GM18907 (cell line): ENCODE data around the gene AUP1.
A peak's percentile ranks its signal among the peaks of the same experiment; 100 is the strongest.

Experiments
- ATAC-seq: cut with Tn5 transposase; IDR thresholded peaks from one replicate; pipeline ENCODE4 v1.9.1; 2021; ENCODE audit warnings: mild to moderate bottlenecking, moderate library complexity; ENCODE audit not compliant: unreplicated experiment

Gene AUP1

GRCh38 chr2:74558284-74559230, 29.1 kb upstream of the AUP1 start:
- ATAC-seq, result no peak

- no peak for ATAC-seq
Observed at GRCh38 chr2:74556831-74557370, 27.4 kb upstream of the AUP1 start.

- no peak for ATAC-seq
Observed at GRCh38 chr2:74556159-74556558, 26.7 kb upstream of the AUP1 start.

GRCh38 chr2:74555610-74556103, 26.2 kb upstream of the AUP1 start:
- ATAC-seq, result no peak

GRCh38 chr2:74554820-74555531, 25.5 kb upstream of the AUP1 start:
- peak; percentile 43 for ATAC-seq

GRCh38 chr2:74553892-74554819, 24.6 kb upstream of the AUP1 start, which contains the start of the genes DOK1 and LOXL3:
Gene DOK1 (plus strand): TSS chr2:74554720. CDS start chr2:74554755, 35 bp downstream.
Gene LOXL3 (minus strand): TSS chr2:74553942. CDS start chr2:74552634, 1,308 bp downstream.
- ATAC-seq, result peak; percentile 61

- ATAC-seq, result peak; percentile 25
Observed at GRCh38 chr2:74552914-74553811, 23.7 kb upstream of the AUP1 start.

GRCh38 chr2:74551942-74552913, 22.7 kb upstream of the AUP1 start:
- peak; percentile 25 for ATAC-seq

GRCh38 chr2:74551530-74551929, 22.0 kb upstream of the AUP1 start:
- no peak for ATAC-seq

- ATAC-seq, result no peak
Observed at GRCh38 chr2:74550231-74550630, 20.7 kb upstream of the AUP1 start.

GRCh38 chr2:74548900-74549826, 19.7 kb upstream of the AUP1 start:
- ATAC-seq, result no peak

- no peak for ATAC-seq
Observed at GRCh38 chr2:74548285-74548899, 18.9 kb upstream of the AUP1 start.

- ATAC-seq, result no peak
Observed at GRCh38 chr2:74546004-74546403, 16.5 kb upstream of the AUP1 start.

GRCh38 chr2:74544634-74545033, 15.1 kb upstream of the AUP1 start:
- ATAC-seq, result no peak

GRCh38 chr2:74542978-74543377, 13.5 kb upstream of the AUP1 start:
- ATAC-seq, result no peak

- no peak for ATAC-seq
Observed at GRCh38 chr2:74540291-74540690, 10.8 kb upstream of the AUP1 start.
